NCI-H82 treated with DMSO at 0.1 percent for 48 hours (cell line): ENCODE measurements around the gene SEC22C.

Experiments
- DNase-seq: peaks from one replicate; lab custom pipeline; 2025; ENCODE audit not compliant: unreplicated experiment; lab: John Stamatoyannopoulos, UW

The SEC22C gene

DNA sequence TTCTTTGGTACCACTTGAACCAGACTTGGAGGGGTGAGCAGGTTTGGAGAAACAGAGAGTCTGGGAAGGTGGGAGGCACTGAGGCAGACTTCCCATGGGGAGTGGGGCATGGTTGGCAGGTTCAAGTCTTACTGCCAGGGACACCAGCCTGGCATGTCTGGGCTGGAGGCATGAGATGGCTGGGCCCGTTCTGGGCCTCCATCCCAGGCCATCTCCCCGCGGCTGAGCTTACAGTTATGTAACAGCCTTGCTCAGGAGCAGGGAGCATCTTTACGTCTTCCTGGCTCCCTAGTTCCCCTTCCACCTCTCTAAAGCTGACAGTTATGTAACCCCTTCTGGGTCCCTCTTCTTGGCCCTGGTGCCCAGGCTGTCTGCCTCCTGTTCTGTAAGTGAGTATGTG, 66.9 kb downstream of the SEC22C start:
- no peak for DNase-seq

DNA sequence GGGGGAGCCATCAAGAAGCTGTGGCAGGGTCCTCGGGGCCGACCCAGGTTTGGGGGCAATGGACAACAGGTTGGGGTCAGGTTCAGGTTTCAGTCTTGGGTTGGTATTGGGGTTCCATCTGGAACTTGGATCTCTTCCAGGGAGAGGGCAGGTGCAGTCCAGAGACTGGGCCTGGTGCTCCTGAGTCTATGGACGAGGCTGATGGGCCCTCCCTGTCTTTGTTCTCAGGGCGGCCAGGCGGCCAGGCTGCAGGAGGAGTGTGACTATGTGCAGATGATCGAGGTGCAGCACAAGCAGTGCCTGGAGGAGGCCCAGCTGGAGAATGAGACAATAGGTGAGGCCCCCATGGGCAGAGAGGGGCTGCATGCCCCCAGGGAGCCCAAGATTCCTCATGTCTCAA, 68.2 kb downstream of the SEC22C start:
- no peak for DNase-seq

DNA sequence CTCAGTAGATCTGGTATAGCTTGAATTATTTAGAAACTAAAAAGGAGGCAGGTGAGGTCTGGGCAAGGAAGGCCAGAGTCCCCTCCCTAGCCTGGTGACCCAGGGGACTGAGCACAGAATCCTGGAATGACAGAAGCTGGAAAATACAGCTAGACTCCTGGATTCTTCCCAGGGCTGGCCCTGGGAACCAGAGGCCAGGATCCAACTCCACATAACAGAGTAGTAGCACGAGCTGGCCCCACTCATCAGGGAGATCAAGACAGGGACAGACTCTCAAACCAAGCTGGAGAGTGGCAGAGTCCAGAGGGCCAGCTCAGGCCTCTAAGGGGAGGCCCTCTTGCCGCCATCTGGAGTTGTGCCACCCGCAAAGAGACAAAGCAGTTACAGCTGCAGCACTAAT, 68.6 kb downstream of the SEC22C start:
- DNase-seq, result no peak

DNA sequence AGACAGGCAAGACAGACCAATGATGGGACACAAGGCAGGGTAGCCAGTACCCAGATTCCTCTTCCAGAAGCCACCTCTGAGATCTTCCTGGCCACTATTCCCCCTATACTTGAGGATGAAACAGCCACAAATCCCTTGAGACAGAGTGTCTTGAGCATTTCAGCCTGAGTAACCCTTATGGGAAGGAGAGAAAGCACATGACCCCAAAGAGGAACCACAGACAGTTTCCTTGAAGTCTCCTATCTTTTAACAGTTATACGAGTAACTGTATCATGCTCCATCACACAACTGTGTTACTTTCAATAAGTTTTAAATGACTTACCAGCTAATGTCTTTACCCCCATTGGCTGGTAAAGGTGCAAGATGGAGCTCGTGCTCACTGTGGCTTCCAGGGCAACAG, 70.0 kb downstream of the SEC22C start:
- no peak for DNase-seq

DNA sequence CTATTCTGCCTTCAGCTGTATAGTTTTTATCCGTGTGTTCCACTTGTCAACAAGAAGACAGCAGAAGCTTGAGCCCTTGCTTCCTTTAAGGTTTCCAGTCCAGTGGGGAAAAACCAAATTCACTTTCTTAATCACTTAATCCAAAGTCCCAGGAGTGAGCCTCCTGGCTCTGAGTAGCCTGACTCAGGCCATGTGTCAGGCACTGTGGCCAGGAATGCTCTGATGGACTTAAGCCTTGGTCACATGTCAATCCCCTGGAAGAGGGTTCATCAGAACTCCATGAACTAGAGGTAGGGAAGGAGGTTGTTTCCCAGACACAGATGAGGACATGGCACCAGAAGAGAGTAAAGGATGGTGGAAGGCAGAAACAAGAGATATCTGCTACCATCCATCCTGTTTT, 70.6 kb downstream of the SEC22C start:
- no peak for DNase-seq

DNA sequence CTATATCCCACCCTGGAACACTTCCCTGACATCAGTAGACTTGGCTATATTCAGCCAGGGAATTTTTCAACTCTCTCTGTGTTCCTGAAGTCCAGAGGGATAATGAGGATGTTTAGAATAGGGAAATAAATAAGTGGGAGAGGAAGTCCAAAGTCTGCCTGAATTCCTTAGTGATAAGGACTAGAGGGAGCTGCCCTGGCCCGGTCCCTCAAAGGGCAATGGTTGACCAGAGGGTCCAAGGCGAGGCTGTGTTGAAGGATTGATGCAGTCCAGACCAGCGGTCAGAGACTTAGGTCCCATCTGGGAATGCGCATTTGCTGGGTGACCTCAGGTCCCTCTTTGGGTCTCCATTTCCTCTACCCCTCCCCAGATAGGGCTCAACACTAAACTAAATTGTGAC, 71.4 kb downstream of the SEC22C start:
- no peak for DNase-seq

DNA sequence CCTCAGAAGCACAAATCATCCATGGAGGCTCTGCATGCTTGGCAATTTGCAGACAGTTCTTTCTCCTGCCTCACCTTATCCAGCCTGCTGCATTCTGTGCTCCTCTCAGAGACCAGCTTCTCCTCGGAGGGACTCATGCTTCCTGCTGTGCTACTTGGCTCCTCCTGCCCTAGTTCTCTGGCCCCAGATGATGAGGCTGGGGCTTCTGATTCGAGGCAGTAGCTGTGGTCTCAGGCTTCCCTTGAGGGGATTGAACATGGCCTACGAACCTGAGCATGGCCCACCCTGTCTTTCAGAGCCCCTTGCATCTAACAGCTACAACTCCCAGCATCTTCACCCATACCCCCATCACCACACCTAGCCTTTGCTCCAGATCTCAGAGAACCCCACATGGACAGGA, 72.7 kb downstream of the SEC22C start:
- no peak for DNase-seq

DNA sequence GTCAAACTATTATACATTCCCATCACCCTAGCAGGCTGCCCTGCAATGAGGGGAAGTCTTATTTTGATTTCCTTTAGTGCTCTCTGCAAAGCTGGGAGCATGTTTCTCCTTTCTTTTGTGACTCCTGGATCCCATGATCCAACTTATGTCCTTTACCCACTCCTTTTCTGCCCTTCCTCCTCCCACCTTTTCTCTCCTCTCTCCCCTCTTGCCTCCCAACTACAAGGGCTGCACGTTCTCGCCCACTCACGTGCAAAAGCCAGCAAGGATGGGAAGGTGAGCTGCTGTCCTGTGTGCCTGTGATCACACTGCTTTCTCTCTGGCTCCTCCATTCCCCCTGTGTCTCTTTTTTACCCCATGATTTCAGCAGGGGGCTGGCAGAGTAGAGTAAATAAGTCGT, 73.2 kb downstream of the SEC22C start:
- DNase-seq, result no peak

DNA sequence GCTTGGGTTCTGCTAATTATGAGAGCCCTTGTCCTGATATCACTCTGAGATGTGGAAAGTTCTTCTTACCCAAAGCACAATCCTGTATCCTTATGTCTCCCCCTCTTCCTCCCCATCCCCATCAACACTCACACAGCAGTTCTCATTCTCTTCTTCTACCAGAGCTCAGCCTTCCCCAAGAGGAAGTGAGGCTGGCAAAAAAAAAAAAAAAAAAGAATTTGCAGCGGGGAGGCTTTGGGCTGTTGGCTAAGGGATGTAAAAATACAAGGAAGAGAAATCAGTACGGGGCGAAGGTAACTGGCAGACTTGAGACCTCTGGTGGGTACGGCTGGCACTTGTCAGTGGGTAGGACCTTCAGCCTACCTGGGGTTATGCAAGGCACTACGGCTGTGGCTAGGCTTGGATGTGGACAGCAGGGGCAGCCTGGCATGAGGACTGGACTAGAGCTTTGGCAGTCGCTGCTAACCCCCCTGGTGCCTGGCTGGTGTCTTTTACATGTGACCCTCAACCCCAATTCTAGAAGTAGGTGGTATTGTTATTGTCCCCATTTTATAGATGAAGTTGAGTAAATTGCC, 73.9 kb downstream of the SEC22C start:
- no peak for DNase-seq

DNA sequence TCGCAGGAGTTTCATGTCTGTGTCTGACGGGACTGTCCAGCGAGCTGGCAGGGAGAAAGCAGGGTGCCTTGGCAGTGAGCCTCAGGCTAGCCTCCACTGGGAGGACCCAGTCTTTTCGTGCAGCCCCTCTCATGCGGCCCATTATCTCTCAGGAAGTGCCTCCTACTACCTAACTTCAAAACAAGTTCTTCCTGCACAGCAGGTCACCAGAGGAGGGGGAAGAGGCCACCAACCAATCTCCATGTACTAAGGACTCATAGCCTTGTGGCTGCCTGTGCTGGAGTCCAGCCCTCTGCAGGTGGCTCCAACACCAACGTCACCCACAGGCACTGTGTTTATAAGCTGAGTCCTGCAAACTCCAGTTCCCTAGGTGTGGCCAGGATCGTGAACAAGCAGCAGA, 74.5 kb downstream of the SEC22C start:
- DNase-seq, result no peak

DNA sequence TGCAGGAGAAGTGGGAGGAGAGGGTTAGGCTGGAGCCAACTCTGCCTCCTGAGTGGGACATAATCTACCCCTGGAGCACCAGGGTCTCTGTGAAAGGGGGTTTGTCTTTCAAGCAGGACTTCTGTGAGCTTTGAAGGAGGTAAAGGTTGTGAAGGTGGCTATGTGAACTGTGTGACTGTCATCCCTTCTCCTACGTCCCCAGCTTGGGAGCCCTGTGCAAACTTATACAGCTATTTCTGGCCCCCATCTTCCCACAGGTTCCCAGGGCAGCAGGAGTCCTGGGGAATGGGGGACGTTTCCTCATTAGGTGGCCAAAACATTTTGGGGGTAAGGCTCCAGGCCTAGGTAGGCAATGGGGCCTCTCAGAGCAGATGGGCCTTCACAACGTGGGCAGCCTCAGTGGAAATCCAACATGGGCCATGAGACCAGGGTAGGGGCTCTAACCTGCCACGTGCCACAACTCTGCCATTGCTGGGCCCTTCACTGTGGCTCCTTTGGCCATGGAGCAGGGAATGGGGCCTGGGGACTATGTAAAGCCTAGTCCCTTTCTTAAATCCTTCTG, 75.8 kb downstream of the SEC22C start:
- DNase-seq, result no peak

DNA sequence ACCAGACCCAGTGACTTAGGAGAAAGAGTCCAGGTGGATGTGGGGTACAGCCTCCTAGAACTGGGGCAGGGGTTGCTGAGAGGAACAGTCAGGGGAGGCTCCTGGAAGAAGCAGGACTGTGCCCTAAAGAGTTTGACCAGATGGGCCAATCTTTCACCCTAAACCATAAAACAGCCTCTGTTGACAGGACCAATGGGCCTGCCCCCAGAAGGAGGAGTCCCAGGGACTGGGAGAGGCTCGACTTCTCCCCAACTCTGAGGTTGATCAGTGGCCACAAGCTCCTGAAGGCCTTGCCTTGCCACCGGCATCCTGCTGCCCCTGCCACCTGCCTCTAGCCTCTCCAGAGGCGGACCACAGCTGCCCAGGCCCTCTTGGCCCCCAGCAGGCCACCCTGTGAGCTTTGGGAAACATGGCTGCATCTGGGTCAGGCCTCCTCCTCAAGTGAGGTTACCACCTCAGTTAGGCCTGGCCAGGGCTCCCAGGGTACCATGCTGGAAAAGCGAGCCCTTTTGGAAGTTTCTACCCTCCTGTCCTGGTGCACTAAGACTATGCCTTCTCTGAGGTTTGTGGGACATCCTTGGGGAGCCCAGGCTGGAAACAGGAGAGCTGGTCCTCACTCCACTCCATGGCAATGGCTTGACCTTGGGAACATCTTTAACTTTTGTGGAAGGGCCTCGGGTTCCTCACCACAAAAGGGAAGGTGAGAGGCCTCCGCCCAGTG, 76.5 kb downstream of the SEC22C start:
- DNase-seq, result no peak

DNA sequence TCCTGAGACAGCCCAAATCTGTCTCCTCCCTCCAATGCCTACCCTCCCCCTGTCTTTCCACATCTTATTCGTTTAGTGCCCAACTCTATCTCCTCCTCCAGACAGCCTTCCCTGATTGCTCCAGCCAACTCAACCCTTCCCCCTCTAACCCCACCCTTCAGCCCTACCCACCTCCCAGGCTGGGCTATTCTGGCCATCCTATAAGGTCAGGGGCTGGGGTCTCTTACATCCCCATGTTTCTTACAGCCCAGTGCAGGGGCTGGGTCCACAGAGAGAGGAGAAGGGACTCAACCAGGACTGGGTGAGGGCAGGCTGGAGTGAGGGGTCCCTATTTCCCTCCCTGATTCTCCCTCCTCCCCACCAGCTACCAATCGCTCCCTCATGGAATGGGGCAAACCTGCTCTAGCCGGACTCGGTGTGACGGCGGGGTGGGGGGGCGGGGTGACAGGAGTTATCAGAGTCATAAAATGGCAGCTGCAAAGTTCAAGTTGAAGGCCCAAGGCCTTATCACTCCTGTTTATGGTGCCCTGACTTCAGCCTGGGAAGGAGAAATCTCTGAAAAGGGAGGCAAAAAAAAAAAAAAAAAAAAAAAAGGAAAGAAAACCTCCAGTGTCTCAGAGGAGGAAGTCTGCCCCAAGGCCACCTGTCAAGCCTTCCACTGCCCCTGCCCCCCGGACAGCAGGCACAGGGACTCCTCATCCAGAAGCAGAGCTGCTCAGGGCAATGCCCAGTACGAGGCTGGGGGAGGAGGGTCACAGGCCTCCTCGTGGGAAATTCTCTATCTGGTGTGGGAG, 77.2 kb downstream of the SEC22C start:
- no peak for DNase-seq

DNA sequence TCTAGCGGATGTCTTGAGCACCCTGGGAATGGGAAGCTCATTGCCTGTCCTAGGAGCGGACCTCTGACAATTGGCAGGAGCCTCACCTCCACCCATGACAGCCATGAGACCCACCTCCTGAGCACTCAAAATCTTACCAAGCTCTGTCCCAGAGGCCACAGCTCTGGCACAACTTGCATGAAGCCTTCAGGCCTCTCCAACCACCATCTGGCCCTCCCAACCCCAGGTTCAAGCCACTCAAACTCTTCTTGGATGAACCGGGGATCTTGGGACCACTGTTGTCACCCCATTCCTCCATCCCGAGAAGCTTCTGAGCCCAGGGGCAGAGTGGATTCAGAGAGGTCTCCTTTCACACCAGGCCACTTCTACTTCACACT, 77.8 kb downstream of the SEC22C start:
- DNase-seq, result no peak

DNA sequence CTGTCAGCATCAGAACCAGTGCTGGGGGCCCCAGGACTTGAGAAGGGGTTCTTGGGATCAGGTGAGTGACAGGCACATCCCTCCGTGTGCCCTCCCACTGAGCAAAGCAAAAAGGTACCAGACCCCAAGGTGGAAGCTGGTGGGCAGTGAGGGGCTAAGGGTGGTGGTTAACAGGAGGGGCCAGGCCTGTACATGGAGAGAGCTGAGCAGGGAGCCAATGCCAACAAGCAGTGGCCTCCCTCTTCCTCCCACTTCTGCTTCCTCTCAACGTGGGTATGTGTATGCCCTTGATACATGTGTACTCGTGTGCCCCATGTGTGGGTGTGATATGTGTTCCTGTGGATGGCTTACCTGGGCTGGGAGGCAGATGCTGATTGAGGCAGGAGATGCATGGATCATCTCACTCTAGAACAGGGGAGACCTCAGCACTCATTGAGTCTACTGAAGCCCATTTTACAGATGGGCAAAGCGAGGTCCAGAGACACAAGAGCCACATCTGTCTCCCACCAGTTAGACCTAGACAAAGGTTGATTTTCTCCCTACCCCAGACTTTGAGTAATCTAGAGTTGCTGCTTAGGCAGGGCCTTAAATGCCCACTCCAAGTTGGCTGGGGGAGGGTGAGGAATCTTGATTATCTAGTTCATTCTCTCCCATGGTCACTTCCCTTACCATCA, 78.4 kb downstream of the SEC22C start:
- no peak for DNase-seq

DNA sequence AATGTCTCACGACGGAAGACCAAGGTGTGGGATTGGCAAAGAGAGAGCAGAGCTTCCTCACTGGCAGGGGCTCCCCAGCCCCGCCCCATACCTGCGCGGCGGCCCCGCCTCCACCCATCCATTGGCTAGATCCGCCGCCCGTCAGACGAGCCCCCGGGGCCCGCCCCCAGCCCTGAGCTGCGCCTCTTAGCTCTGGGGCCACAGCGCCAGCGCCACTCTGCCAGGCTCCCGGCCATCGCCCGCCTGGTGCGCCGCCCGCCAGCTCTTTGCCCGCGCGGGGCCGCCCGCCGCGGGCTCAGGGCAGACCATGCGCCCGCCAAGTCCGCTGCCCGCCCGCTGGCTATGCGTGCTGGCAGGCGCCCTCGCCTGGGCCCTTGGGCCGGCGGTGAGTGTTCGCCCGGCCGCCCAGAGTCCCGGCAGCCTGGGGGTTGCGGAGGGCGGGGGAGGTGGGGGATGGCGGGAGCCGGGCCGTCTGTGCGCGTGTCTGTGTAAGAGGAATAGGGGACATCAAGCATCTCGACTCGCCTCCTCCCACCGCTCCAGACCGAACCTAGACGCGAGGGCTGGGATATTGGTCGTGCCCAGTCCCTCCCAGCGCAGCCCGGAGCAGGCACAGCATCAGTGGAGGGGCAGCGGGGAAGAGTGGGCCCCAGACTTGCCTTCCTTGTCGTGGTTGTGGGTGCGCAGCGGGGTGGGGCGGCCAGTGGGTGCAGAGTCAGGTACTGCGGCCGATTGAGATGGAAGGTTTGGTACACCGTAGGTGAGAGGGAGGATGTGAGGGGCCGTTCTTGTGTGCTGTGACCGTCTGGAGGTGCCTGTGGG, 79.1 kb downstream of the SEC22C start, which contains the start of gene VIPR1:
TSS of gene VIPR1 (plus strand) at position 215 of the 822 bp plus-strand sequence. CDS start at position 308, 93 bp downstream.
- no peak for DNase-seq

DNA sequence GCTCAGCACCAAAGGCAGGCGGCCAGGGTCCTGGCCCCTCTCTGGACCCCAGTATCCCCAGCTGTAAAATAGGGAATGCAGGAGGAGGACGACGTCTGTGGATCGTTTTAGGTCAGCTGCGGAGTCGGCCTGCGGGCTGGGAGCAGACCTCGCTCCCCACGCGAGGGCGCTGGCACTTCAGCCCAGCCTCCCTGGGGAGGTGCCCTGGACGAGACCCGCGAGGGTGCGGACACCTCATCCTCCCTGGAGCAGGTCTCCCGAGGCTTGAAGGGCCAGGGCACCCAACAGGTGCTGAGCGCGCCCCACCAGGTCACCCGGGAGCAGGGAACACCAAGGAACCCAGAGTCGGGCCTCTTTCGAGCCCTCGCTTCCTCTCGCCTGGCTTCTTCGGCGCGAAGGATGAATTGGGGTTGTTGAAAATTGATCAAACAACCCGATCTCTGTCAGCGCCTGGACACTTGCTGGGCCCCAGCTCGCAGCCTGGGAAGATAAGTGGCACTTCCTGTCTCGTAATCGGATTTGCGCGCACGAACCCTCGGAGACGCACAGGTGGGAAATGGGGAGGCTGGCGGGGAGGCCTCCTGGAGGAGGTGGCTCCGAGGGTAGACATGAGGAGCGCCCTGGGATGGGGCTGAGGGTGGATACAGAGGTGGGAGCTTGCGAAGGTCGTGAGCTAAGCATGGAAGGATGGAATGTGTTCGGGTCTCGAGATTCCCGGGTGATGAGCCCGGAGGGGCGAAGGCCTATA, 79.9 kb downstream of the SEC22C start:
- DNase-seq, result no peak

DNA sequence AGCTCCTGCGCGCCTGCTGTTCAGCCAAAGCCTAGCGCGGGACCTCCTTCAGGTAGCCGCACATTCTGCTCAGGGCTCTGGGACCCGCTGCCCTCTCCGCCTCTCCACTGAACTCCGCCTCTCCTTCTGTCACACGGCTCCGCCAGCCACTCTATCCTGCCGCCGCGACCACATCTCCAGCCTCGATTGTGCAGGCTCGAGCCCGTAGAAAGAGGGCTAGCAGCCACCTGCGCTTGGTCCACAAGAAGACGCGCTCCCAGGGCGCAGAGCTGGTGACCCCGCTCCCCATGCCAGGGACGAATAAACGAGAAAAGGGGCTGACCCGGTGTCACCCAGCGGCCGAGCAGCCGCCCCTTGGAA, 80.5 kb downstream of the SEC22C start:
- no peak for DNase-seq

DNA sequence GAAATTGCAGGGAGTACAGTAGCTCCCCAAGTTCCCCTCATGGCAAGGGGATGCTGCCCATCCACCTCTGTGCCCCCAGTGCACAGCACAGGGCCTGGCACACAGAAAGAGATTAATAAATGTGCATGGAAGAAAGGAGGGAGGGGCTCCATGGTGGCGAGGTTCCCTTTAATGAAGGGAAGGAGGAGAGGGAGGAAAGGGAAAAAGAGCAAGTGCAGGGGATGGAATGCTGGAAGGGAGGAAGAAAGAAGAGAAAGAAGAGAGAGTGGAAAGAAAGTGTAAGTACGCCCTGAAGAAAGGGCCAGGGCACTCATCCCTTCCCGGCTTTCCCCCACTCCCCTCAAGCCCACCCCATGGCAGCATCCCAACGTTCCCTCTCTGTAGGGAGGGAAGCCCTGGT, 80.9 kb downstream of the SEC22C start:
- no peak for DNase-seq

DNA sequence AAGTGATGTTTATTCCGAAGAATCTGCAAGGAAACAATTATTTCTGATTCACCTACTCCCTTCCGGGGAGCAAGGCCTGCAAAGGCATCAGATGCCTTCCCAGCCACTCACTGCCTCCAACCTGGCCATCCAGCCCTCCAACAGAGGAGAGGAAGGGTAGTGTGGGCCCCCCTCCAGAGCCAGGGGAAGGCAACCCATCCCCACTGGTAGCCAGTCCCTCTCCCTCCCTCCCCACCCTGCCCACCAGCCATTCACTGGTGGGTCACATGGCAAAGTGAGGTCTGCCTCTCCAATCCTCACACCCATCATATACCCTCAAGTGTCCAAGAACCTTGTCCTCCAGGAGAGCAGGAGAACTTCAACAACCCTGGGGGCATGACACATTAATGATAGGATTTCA, 81.7 kb downstream of the SEC22C start:
- DNase-seq, result no peak
